Esophagus squamous epithelium (tissue), 4 donors: ENCODE data around the gene RASAL2.

ENCODE experiments used
- CTCF ChIP-seq, 6 experiments: fragments of 450-650 bp in 4 of 6; fragments of 200-600 bp in 2 of 6; sonication (generic) in 2 of 6; IDR thresholded peaks; one replicate each; pipeline ENCODE4 v1.5.1; 2016 to 2019; ENCODE audit warnings: antibody characterized with exemption in 6 of 6, mild to moderate bottlenecking in 4 of 6, moderate library complexity in 4 of 6
- POLR2A ChIP-seq, 4 donors: fragments of 450-650 bp; IDR thresholded peaks; one replicate each; pipeline ENCODE4 v1.6.1; 2017; ENCODE audit warnings: antibody characterized with exemption in 4 of 4, mild to moderate bottlenecking in 4 of 4, moderate library complexity in 3 of 4

- TF ChIP-seq CTCF (IDR thresholded peaks at IDR 0.05) (peak in 1 of 6 experiments; percentile 4), POLR2A (IDR thresholded peaks at IDR 0.05) (no peak)
These were observed 190.2 kb downstream of the RASAL2 start for GRCh38 chr1:178284058-178284457.
